Nephron (organoid): Measurements from ENCODE around the gene ASIC2.

Source experiments
- H3K27ac Mint-ChIP-seq, 3 experiments: 2 replicates each; pipeline ENCODE4 v1.8.0; 2020; ENCODE audit warnings: mixed read lengths in 3 of 3, mild to moderate bottlenecking in 2 of 3, moderate library complexity in 1 of 3
- H3K27me3 Mint-ChIP-seq: 2 replicates; pipeline ENCODE4 v1.8.0; 2021; ENCODE audit warnings: low read depth, mild to moderate bottlenecking, moderate library complexity, mixed read lengths
- H3K36me3 Mint-ChIP-seq: 2 replicates; pipeline ENCODE4 v1.8.0; 2020; ENCODE audit warnings: low read depth, mixed read lengths
- H3K4me1 Mint-ChIP-seq: 2 replicates; pipeline ENCODE4 v1.8.0; 2020; ENCODE audit warnings: mixed read lengths
- H3K4me3 Mint-ChIP-seq, 3 experiments: 2 replicates each; pipeline ENCODE4 v1.8.0; 2020; ENCODE audit warnings: mild to moderate bottlenecking in 3 of 3, mixed read lengths in 3 of 3, moderate library complexity in 2 of 3
- H3K9me3 Mint-ChIP-seq: 2 replicates; pipeline ENCODE4 v1.8.0; 2020; ENCODE audit warnings: mixed read lengths
- TF ChIP-seq, protein P1 (sequence below), 3 experiments: fragments of 200-600 bp; sonication (generic); IDR thresholded peaks; one replicate each; pipeline ENCODE4 v1.5.0; 2021; ENCODE audit warnings: antibody characterized with exemption in 3 of 3; ENCODE audit not compliant: unreplicated experiment in 3 of 3

ASIC2 gene

DNA sequence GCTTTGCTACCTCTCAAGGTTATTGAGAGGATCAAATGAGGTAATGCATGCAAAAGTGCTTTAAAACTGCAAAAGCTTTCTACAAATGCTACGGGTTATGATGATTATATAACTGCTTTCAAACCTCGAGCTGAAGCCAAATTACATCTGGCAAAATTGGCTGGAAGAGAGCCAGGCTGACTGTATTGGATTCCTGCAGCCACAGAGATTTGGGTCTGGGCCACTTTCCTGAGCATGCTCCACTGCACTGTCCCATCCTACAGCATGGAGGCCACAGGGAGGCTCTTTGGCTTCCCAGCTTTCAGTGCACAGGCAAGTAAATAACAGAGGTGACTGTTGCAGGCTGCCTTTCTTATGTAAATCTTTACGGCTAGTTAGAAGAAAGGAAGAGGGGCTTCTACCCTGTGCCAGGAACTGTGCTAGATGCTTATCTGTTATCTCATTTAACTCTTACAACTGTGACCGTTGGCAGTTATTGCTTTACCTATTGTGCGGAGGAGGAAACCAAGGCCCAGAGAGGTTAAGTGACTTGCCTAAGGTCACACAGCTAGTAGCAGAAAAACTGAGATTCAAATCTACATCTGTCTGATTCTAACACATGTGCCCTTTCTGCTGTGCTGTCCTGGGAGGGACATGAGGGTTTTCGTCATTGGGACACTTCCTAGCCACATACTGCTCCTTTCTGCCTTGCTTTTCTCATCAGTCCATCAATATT, 179.7 kb downstream of the ASIC2 start:
- TF ChIP-seq, protein P1, sequence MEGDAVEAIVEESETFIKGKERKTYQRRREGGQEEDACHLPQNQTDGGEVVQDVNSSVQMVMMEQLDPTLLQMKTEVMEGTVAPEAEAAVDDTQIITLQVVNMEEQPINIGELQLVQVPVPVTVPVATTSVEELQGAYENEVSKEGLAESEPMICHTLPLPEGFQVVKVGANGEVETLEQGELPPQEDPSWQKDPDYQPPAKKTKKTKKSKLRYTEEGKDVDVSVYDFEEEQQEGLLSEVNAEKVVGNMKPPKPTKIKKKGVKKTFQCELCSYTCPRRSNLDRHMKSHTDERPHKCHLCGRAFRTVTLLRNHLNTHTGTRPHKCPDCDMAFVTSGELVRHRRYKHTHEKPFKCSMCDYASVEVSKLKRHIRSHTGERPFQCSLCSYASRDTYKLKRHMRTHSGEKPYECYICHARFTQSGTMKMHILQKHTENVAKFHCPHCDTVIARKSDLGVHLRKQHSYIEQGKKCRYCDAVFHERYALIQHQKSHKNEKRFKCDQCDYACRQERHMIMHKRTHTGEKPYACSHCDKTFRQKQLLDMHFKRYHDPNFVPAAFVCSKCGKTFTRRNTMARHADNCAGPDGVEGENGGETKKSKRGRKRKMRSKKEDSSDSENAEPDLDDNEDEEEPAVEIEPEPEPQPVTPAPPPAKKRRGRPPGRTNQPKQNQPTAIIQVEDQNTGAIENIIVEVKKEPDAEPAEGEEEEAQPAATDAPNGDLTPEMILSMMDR (IDR thresholded peaks at IDR 0.05; ENCODE audit: unreplicated experiment in 3 of 3): no peak
- Mint-ChIP-seq H3K4me1 (peaks cover 43% of the 10 kb centered on the region), H3K27me3 (peaks cover 13% of the 10 kb centered on the region), H3K4me3 (no peak overlapping the region), H3K9me3 (no peaks in the 10 kb centered on the region), H3K27ac (peak overlapping the region in 2 of 3 experiments; percentile 40 to 67), H3K36me3 (no peaks in the 10 kb centered on the region)

DNA sequence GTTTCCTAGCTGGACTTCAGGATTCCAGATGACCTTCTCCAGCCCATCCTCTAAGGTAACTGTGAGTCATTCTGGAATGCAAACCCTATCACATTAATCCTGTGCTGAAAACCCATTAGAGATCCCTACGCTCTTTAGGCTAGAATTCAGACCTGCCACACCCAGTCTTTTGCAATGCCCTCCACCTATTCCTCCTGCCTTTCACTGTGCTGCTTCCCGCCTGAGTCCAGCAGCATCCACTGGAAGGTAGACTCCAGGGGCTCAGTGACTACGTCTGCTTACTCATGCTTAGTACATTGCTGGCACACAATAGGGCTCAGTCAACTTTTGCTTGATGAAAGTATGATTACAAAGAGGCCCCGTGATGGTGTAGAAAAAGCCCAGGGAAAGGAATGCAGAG, 180.3 kb downstream of the ASIC2 start:
- peaks cover 13% of the 10 kb centered on the region for H3K27me3 Mint-ChIP-seq
- H3K4me3 Mint-ChIP-seq: no peak overlapping the region
- no peak overlapping the region for H3K27ac Mint-ChIP-seq
- H3K9me3 Mint-ChIP-seq: no peaks in the 10 kb centered on the region
- H3K36me3 Mint-ChIP-seq: no peaks in the 10 kb centered on the region
- TF ChIP-seq, protein P1 (IDR thresholded peaks at IDR 0.05; ENCODE audit: unreplicated experiment in 3 of 3): no peak
- peaks cover 42% of the 10 kb centered on the region for H3K4me1 Mint-ChIP-seq

DNA sequence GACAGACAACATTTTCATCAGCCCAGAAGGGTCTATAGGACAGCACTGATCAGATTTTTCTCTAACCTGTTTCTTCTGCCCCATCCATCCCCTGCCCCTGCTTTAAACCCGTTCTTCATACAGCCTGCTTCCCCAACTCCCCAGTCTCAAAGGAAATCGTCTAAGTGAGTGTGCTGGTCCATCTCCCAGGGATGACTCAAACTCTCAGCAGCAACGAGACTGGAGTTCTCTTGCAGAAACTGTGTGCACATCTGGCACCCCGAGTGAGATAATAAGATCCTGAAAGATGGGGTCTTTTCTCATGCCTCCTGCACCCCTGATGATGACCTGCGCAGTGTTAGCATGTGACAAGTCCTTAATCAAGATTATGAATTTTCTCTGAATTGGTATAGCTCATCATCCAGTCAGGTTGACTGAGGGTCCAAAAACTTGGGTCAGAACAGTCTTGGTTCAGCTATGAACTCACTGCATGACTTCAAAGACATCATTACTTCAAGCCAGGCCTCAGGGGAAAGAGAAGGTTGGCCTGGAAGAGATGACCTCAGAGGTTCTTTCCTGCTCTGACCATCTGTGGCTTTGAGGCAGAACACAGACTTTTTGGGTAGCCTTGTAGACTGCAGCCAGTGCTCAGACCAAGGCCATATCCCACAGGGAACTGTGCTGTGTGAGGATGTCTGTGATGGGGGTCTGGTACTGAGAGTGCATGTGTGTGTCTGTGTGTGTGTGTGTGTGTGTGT, 183.6 kb downstream of the ASIC2 start:
- no peak overlapping the region for H3K27ac Mint-ChIP-seq
- H3K36me3 Mint-ChIP-seq: no peaks in the 10 kb centered on the region
- H3K4me1 Mint-ChIP-seq: peaks cover 27% of the 10 kb centered on the region
- TF ChIP-seq, protein P1 (IDR thresholded peaks at IDR 0.05; ENCODE audit: unreplicated experiment in 3 of 3): no peak
- no peak overlapping the region for H3K4me3 Mint-ChIP-seq
- peaks cover 8% of the 10 kb centered on the region for H3K27me3 Mint-ChIP-seq
- peaks cover 8% of the 10 kb centered on the region for H3K9me3 Mint-ChIP-seq

DNA sequence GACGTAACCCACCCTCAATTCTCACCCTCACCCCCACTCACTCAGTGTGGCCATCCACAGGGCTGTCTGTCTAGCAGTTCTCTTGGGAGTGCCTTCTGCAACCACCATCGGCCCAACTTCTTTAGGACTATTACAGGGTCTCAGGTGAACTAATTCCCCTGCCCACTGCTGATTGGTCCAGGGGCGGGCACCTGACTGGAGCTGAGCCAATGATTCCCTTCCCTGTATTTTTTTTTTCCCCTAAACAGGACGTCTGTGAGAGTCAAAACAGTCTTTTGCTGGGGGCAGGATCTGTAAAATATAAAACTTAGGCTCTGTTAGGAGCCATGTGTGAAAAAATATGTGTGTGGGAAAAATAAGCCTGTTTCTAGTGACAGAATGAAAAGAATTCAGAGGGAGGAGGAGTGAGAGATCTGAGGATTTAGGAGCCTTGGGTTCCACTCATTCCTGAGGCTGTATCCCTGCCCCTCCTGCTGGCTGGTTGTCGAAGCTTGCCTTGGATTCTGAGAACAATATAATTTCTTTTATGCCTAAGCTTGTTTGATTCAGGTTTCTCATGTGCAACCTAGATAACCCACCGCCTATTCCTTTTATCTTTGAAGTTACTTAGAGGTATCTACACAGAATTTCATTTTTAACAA, 186.4 kb downstream of the ASIC2 start:
- Mint-ChIP-seq H3K36me3 (no peaks in the 10 kb centered on the region), H3K4me1 (peaks cover 9% of the 10 kb centered on the region), H3K27me3 (peaks cover 8% of the 10 kb centered on the region), H3K27ac (no peak overlapping the region), H3K4me3 (no peak overlapping the region), H3K9me3 (peaks cover 8% of the 10 kb centered on the region)
- TF ChIP-seq, protein P1 (IDR thresholded peaks at IDR 0.05; ENCODE audit: unreplicated experiment in 3 of 3): peak in 1 of 3 experiments; percentile 16

DNA sequence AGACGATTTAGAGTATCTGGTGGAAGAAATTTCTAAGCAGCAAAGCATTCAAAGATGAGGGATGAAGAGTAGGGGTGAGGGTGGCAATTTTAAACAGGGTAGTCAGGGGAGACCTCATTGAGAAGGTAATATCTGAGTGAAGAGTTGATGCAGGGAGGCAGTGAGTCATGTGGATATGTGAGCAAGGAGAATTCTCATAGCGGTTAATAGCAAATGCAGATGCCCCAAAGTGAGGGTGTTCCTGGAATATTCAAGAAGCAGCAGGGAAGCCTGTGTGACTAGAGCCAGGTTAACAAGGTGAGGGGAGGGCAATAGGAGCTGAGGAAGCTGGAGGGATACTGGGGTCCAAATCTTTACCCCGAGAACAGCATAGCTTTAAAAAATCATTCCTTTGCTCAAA, 187.2 kb downstream of the ASIC2 start:
- peaks cover 9% of the 10 kb centered on the region for H3K4me1 Mint-ChIP-seq
- no peak overlapping the region for H3K4me3 Mint-ChIP-seq
- TF ChIP-seq, protein P1 (IDR thresholded peaks at IDR 0.05; ENCODE audit: unreplicated experiment in 3 of 3): no peak
- H3K9me3 Mint-ChIP-seq: peaks cover 8% of the 10 kb centered on the region
- no peak overlapping the region for H3K27ac Mint-ChIP-seq
- H3K36me3 Mint-ChIP-seq: no peaks in the 10 kb centered on the region
- H3K27me3 Mint-ChIP-seq: peaks cover 6% of the 10 kb centered on the region
